HG03103 (cell line): ENCODE measurements around the gene MAP3K12.
"Not testable (repeated sequence)": the region's sequence is repeated elsewhere in the genome, so short reads cannot be mapped to it uniquely, and the experiment has no call there.

ENCODE experiments used
- ATAC-seq: cut with Tn5 transposase; IDR thresholded peaks from one replicate; pipeline ENCODE4 v1.9.1; 2021; ENCODE audit warnings: low read depth; ENCODE audit not compliant: unreplicated experiment

The MAP3K12 gene, protein sequence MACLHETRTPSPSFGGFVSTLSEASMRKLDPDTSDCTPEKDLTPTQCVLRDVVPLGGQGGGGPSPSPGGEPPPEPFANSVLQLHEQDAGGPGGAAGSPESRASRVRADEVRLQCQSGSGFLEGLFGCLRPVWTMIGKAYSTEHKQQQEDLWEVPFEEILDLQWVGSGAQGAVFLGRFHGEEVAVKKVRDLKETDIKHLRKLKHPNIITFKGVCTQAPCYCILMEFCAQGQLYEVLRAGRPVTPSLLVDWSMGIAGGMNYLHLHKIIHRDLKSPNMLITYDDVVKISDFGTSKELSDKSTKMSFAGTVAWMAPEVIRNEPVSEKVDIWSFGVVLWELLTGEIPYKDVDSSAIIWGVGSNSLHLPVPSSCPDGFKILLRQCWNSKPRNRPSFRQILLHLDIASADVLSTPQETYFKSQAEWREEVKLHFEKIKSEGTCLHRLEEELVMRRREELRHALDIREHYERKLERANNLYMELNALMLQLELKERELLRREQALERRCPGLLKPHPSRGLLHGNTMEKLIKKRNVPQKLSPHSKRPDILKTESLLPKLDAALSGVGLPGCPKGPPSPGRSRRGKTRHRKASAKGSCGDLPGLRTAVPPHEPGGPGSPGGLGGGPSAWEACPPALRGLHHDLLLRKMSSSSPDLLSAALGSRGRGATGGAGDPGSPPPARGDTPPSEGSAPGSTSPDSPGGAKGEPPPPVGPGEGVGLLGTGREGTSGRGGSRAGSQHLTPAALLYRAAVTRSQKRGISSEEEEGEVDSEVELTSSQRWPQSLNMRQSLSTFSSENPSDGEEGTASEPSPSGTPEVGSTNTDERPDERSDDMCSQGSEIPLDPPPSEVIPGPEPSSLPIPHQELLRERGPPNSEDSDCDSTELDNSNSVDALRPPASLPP

DNA sequence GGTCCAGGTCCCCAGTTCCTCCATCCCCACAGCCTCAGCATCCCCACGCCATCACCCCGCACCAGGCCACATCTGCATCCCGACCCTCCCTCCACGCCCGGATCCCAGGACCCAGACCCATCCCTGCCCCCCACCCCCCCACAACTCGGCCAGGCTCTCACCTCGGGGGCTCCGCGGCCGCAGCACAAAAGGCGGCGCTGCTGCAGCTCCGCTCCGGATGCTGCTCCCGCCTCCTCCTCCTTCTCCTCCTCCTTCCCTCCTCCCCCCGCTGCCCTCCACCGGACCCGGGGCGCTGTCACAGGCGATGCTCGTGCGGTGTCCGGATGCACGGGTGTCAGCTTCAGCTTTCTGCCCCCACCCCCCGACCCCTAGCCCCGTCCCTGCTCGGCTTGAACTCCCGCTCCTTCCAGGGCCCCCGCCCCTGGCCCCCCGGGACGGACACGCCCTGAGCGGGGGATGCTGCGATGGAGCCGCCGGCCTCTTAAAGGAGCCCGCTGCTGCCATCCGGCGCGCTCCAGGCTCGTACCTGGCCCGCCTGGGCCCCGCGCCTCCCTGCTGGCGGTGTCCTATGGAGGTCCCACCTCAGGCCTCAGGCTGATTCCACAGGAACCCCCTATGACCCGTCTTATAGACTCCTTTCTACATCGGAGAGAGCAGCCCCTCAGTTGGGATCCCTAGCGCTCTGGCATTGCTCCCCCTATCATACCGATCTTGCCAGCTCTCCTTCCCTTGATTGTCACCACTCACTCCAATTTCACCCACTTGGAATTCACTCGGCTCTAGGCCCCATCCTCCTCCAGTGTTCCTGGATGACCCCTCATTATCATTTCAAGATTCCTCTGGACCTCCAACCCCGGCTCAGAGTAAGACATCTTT, at the start of gene MAP3K12:
MAP3K12 (minus strand) TSS at position 193 of the 876 bp plus-strand sequence. CDS start 12,067 bp downstream, outside the sequence.
- no peak for ATAC-seq

DNA sequence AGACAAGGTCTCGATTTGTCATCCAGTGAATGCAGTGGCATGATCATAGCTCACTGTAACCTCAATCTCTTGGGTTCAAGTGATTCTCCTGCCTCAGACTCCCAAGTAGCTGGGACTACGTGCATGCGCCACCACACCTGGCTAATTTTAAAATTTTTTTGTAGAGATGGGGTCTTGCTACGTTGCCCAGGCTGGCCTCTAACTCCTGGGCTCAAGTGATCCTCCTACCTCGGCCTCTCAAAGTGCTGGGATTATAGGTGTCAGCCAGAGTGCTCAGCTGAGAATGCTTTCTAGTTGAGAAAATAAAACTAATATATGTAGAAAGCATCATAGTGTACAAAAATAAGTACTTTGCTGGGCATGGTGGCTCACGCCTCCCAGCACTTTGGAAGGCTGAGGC, 49.1 kb upstream of the MAP3K12 start:
- not testable (repeated sequence) for ATAC-seq

DNA sequence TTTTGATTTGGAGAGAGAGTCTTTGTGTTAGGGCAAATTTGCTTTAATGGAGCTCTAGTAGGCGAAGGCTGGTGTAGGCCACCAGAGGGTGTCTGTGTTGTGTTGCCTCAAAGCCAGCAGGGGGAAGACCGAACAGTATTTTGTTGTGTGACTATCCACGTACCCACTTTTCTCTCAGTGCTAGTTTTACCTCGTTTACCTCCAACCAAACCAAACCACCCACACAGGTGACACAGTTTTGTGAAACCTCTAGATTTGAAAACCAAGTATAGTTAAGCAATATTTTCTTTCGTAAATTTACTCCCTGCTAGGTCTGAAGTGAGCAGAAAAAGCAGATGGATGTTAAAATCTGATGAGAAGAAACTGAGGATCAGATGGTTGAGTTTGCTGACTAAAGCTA, 44.3 kb upstream of the MAP3K12 start:
- no peak for ATAC-seq

DNA sequence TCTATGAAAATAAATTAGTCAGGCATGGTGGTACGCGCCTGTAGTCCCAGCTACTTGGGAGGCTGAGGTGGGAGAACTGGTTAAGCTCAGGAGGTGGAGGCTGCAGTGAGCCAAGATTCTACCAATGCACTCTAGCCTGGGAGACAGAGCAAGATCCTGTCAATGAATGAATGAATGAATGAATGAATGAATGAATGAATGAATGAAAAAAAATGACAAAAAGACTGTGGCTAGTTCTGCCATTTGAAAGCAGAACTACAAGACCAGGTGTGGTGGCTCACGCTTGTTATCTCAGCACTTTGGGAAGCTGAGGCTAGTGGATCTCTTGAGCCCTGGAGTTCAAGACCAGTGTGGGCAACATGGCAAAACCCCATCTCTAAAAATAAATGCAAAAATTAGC, 40.3 kb upstream of the MAP3K12 start:
- ATAC-seq, result no peak

DNA sequence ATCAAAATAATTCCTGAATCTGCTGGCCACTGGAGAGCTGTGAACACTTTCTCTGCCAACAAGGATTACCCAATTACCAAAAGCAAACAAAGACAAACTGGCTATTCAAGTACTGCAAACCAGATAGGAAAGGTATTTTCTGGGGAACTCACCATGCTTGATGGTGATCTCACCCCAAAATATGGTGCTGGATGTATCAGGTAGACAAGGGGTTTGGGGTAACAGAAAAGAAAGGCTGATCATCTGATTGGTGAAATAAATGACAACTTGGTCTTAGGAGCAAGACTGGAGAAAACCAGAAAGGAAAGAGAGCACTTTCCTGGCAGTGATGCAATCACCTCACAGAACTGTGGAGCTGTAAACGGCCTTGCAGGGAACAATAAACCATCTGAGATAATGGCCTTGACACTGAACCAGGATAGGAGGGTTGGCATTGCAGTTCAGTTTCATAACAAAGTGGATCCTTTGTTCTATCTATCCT, 39.0 kb upstream of the MAP3K12 start:
- ATAC-seq, result no peak

DNA sequence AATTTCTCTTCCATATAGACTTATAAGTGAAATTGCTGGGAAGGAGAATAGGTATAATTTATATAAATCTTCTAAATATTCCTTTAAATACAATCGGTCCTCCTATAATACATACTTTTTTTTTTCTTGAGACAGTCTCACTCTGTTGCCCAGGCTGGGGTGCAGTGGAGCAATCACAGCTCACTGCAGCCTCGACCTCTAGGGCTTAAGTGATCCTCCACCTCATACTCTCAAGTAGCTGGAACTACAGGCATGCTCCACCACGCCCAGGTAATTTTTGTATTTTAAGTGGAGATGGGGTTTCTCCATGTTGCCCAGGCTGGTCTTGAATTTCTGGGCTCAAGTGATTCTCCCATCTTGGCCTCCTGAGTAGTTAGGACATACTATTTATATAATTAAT, 37.7 kb upstream of the MAP3K12 start:
- no peak for ATAC-seq

DNA sequence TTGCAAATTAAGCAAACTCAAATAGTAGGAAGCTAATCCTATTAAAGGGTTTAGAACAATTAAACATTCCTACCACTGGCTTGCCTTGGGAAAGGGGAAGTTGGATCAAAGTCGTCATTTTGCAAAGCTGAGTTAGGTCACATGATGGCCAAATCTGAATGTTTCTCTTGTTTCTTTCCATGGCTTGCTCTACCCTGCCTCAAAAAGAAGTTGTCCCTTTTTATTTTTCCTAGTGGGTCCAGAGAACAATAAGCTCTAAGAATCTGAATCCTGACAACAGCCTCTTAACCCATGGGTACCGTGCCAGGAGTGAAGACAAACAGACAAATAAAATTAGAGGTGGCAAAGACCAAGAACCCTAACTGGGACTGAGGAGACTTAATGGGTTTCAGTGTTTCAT, 34.2 kb upstream of the MAP3K12 start:
- ATAC-seq, result no peak

DNA sequence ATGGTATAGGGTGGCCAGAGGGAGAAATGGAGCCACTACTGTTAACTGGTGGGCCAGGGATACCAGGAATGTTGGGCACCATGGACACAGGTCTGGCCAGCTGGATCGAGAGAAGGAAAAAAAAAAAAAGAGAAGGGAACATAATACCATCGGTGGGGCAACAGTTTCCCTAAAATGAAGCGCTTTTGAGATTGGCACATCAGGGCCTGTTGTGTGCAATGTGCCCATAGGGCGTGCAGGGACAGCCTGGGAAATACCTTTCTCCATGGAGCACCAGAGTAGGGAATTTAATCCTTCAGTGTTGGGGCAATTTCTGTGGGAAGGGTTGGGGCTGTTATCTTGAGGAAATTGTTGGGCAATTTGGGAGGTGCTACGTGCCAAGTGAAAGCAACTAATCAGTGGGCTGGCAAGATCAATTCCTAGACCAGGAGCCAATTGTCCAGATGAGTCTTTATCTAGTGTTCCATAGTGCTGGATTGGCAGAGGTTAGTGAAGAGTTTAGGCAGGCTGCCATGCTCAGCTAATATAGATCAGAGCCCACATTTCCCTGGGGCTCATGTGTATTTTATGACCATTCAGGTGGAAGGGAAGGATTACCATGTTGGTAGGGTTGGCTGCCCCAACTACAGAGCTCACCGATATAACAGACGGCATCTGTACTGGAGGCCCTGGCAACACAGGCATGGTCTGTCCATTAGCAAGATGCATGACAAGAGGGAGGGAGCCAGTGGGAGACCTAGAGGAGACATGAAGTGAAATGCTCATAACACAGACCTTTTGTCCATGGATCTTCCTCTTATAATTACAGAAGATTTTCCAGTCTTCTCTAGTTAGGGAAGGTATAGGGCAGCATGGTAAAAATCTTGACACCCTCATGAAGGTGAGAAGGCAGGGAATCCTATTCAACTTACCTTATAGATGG, 33.5 kb upstream of the MAP3K12 start:
- ATAC-seq, result no peak

DNA sequence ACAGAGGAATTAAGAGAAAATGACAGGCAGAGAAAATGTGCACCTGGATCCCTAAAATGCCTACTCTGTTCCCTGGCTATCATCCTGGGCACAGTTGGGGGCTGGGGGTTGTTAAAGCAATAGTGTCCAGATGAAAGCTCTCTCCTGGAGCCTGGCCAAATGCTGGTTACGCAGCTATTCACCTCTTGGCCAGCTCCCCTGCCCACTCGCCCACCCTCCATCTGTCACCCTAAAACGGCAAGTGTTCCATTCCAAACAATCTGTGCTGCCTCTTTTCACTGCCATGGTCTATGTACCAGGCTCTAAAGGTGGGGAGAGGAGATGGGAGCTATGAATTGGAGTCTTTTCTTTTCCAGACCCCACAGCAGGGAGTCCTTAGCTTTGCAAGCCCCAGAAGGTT, 32.8 kb upstream of the MAP3K12 start:
- ATAC-seq, result no peak

DNA sequence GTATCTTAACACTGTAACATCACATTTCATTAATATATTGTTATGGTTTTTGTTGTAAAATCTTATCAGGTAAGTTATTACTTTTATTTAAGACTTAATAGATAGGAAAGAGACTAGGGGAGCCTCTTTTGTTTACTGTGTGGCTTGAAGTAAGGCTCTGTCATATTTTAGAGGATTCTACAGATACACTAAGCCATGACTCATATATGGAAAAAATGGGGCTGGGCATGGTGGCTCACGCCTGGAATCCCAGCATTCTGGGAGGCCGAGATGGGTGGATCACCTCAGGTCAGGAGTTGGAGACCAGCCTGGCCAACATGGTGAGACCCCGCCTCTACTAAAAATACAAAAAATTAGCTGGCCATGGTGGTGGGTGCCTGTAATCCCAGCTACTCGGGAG, 31.7 kb upstream of the MAP3K12 start:
- ATAC-seq, result no peak

DNA sequence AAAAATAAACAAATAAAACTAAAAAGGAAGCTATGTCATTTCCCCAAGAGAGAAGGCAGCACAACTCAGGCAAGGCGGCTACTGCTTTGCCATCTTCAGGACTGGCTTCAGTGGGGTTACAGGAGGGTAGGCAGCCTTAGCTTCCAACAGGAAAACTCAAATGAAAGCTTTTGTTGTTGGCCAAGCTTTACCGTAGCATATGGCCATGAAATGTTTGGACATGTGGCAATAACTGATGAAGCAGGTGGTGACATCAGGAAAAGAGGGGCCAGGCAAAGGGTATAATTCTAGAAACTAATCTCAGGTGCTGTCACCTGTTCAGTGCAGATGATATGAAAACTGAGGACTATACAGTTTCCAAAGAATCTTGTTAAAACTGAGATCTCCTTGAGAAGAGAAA, 30.8 kb upstream of the MAP3K12 start:
- no peak for ATAC-seq

DNA sequence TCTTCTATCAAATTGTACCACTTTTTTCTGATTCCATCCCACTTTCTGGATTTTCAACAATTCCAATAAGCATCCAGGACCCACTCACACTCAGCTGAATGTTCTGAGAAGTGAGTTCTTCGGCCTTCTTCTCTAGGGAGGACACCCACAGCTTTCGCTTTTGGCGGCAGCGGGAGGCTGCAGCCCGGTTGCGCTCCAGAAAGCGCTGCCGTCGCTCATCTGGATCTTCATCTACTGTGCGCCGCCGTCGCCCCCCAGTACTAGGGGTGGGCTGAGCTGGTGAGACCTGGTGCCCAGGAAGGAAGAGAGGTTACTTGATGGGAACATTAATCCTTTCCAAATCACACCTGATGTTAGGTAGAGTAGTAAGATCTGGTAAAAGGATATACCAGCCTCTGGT, 25.2 kb upstream of the MAP3K12 start:
- ATAC-seq, result no peak

DNA sequence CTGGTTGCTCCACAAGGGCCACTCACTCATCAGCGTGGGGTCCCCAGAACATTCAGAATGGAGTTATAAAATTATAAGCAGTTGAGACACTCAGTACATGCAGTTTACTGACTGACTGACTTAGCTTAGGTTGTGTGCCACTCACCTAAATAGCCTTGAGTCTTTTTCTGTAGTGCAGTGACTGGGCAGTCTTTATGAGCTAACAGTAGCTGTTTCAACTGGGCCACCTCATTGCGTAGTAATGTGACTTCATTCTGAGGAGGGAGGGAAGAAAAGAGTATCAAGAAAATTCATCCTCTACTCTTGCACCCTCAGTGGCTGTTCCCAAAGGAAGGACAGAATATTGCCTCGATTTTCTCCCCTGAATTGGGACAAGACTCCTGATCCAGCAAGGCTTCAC, 23.9 kb upstream of the MAP3K12 start:
- ATAC-seq, result no peak

DNA sequence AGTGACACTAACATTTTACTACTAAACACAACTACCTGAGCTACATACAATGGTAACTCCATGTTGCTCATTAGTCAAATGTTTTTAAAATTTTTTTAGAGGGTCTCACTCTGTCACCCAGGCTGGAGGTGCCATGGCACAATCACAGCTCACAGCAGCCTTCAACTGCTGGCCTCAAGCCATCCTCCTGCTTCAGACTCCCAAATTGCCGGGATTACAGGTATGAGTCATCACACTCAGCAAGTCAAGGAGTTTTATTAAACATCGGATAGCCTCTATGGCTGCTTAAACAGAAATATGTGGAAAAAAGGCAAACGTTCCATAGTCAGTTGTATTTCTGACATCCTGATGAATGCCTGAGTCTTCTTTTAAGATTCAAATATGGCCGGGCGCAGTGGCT, 19.1 kb upstream of the MAP3K12 start:
- no peak for ATAC-seq

DNA sequence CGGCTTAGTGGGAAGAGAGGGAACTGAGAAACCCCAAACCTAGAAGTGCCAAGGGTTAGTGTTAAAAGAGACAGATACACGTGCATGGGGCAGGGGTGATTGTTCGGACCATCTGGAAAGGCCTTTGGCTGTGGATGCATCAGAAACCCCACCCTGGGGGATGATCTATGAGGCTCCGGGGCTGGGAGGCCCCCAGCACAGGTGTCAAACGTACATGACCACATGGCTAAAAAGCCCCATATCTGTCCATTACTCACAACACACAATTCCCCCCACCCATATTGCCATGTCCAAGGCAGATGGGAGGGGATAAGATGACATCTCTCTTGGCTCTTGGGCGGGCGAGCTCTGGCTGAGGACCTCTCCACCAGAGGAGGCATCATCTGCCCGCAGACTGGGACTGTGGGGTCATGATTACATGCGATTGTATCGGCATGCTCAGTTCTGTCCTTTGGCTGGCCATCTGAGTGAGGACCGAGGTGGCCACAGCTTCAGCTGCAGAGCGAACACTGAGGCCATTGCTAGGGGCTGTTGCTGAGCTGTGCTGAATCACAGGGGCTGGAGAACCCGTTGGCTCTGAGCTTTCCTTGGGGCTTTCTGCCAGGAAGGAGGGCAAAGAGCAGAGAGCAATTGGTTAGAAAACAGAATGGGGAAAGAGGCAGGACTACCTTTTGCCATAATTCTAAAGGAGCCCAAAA, 17.6 kb upstream of the MAP3K12 start:
- no peak for ATAC-seq

DNA sequence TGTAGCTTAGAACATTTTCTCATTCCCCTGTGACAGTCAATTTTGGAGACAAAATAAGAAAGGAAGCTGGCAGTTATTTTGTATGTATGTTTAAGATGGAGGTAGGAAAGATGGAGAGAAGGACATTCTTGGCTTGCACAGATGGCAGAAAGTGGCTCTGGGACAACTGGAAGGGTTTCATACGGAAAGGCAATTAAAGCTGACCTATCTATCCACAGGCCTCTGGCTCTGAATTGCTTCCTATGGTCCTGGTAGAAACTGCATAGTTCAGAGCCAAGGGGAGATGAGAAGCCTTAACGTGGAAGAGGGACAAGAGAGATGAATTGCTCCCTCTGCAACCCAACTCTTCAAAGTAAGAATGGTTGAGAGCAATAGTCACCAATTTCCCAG, 16.0 kb upstream of the MAP3K12 start:
- ATAC-seq, result no peak

DNA sequence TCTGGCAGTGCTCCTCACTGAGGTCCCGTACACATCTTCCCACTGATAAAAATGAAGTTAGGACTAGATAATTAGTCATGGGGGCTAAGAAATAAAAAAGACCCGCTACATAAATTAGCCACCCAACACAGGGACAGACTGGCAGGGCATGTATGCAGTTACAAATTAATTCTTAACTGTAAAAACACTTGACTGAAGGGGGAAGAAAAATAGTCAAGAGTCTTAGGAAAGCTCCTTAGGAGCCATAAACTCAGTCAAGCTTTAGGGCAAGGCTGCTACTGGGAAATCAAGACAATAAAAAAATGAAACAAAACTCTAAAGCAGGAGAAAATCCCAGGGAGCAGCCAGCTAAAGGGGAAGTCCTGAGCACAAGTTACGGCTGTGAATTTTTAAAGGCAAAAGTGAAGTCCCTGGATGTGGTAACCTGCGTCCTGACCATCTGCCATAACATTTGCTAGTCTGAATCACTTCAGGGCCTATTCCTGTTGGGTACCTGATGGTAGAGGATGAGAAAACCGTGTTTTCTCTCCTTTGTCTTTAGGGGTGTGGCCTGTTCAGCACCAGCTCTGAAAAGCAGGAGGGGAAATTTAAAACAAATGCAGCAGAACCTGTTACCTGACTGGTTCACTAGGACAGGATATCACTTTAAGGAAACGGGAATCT, 15.5 kb upstream of the MAP3K12 start:
- no peak for ATAC-seq

DNA sequence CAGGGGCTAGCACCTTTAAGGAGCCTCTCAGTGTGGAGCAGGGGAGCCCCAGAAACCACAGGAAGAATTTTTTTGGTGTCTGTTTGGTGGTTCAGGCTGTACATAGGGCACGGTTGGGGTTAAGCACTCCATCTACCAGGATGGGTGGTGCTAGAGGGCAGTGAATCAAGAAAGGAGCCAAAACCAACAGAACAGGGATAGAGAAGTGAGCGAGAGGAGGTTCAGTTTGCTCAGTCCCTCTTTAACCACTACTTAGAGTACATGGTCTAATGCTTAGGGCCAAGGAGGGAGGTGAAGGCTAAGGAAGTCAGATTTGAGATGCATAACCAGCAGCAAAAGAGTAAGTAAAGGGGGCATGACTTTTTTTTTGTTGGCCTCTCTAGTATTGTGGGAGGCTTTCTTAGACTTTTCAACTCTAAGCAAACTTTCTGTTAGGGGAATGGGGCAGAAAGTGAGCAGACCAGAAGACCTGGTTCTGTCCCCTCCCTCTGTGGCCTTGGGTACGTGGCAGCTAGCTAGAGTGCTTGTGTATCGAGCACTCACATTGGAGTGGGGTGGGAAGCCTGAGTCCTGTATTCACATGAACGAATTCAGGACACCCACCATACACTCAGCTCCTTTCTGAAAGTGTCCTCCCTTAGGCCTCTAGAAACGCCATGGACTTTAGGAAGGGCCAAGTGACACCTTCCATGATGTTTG, 14.6 kb upstream of the MAP3K12 start:
- no peak for ATAC-seq
